Liver (tissue), 9 donors: ENCODE data around the gene TMA7B. TPM values are rescaled to one million over a fixed set of nuclear protein-coding genes. Genes with fewer than 3 reads are reported as not detected.

Experiments
- DNase-seq: peaks from one replicate; pipeline ENCODE4 v3.0.0-alpha.2; 2017; ENCODE audit warnings: low spot score
- H3K27ac ChIP-seq, 2 donors: one replicate each; pipeline ENCODE4 v1.7.0; 2013; ENCODE audit warnings: inconsistent platforms in 2 of 2, low read length in 2 of 2, control low read depth in 1 of 2, low read depth in 1 of 2, mild to moderate bottlenecking in 1 of 2
- H3K27me3 ChIP-seq, 4 donors: one replicate each; pipeline versions ENCODE4 v1.6.1 to v1.7.0; 2013; ENCODE audit warnings: low read length in 3 of 4, inconsistent platforms in 1 of 4, mild to moderate bottlenecking in 1 of 4, moderate library complexity in 1 of 4; ENCODE audit not compliant: control insufficient read depth in 4 of 4, insufficient read depth in 4 of 4
- H3K36me3 ChIP-seq, 4 donors: one replicate each; pipeline versions ENCODE4 v1.6.1 to v1.7.0; 2013; ENCODE audit warnings: low read length in 3 of 4, mild to moderate bottlenecking in 3 of 4, low read depth in 1 of 4, moderate library complexity in 1 of 4; ENCODE audit not compliant: control insufficient read depth in 4 of 4, insufficient read depth in 3 of 4
- H3K4me1 ChIP-seq, 4 donors: one replicate each; pipeline versions ENCODE4 v1.6.1 to v1.7.0; 2013; ENCODE audit warnings: low read length in 3 of 4, mild to moderate bottlenecking in 3 of 4, moderate library complexity in 1 of 4; ENCODE audit not compliant: control insufficient read depth in 4 of 4, insufficient read depth in 4 of 4
- H3K4me3 ChIP-seq, 3 donors: one replicate each; pipeline versions ENCODE4 v1.6.1 to v1.7.0; 2013; ENCODE audit warnings: low read length in 3 of 3, control low read depth in 1 of 3, low read depth in 1 of 3, mild to moderate bottlenecking in 1 of 3
- H3K9ac ChIP-seq, 2 donors: one replicate each; pipeline ENCODE4 v1.7.0; 2013; ENCODE audit warnings: low read length in 2 of 2, mild to moderate bottlenecking in 2 of 2, moderate library complexity in 2 of 2, control low read depth in 1 of 2, low read depth in 1 of 2
- H3K9me3 ChIP-seq, 4 donors: one replicate each; pipeline versions ENCODE4 v1.6.1 to v1.7.0; 2013; ENCODE audit warnings: low read length in 3 of 4; ENCODE audit not compliant: control insufficient read depth in 4 of 4
- ATF3 ChIP-seq: IDR thresholded peaks from 2 replicates; pipeline ENCODE4 v1.6.1; 2016; ENCODE audit warnings: antibody characterized with exemption
- EGR1 ChIP-seq, 2 donors: IDR thresholded peaks; 2 replicates each; pipeline ENCODE4 v1.6.1; 2016 to 2018; ENCODE audit warnings: antibody characterized with exemption in 2 of 2, low read depth in 2 of 2
- FOXA2 ChIP-seq: IDR thresholded peaks from 2 replicates; pipeline ENCODE4 v1.6.1; 2016; ENCODE audit warnings: antibody characterized with exemption
- GABPA ChIP-seq, 2 donors: IDR thresholded peaks in 1 of 2; conservative IDR thresholded peaks in 1 of 2; 2 replicates each; pipeline ENCODE4 v1.6.1; 2016; ENCODE audit warnings: antibody characterized with exemption in 2 of 2, mild to moderate bottlenecking in 1 of 2, moderate library complexity in 1 of 2
- HNF4A ChIP-seq, 2 donors: conservative IDR thresholded peaks; 2 replicates each; pipeline ENCODE4 v1.6.1; 2016; ENCODE audit warnings: antibody characterized with exemption in 2 of 2, mild to moderate bottlenecking in 2 of 2
- HNF4G ChIP-seq: IDR thresholded peaks from 2 replicates; pipeline ENCODE4 v1.6.1; 2016; ENCODE audit warnings: antibody characterized with exemption
- JUND ChIP-seq, 2 donors: IDR thresholded peaks; 2 replicates each; pipeline ENCODE4 v1.6.1; 2016; ENCODE audit warnings: antibody characterized with exemption in 2 of 2
- MAX ChIP-seq: IDR thresholded peaks from 2 replicates; pipeline ENCODE4 v1.6.1; 2016; ENCODE audit warnings: antibody characterized with exemption
- NR2F2 ChIP-seq: IDR thresholded peaks from 2 replicates; pipeline ENCODE4 v1.6.1; 2016; ENCODE audit warnings: antibody characterized with exemption
- RAD21 ChIP-seq, 2 donors: IDR thresholded peaks; 2 replicates each; pipeline ENCODE4 v1.6.1; 2016; ENCODE audit warnings: antibody characterized with exemption in 2 of 2, mild to moderate bottlenecking in 2 of 2
- RXRA ChIP-seq, 2 donors: IDR thresholded peaks; 2 replicates each; pipeline ENCODE4 v1.6.1; 2017 to 2018; ENCODE audit warnings: antibody characterized with exemption in 2 of 2, mild to moderate bottlenecking in 1 of 2
- SP1 ChIP-seq: IDR thresholded peaks from 2 replicates; pipeline ENCODE4 v1.6.1; 2018; ENCODE audit warnings: antibody characterized with exemption, mild to moderate bottlenecking
- TAF1 ChIP-seq: conservative IDR thresholded peaks from 2 replicates; pipeline ENCODE4 v1.6.1; 2016; ENCODE audit warnings: antibody characterized with exemption, mild to moderate bottlenecking
- ZBTB33 ChIP-seq: IDR thresholded peaks from 2 replicates; pipeline ENCODE4 v1.6.1; 2016; ENCODE audit warnings: antibody characterized with exemption
- WGBS: extraction: QIAGEN DNeasy Blood & Tissue Kit; methylation state at CpG from one replicate; pipeline ENCODE4 v1.1.7; 2013; 5-methylcytosine and 5-hydroxymethylcytosine counted together
- polyA plus RNA-seq, 2 donors: library from polyadenylated mRNA; stranded (reverse) in 1 of 2; unstranded in 1 of 2; fragments of 200-250 nt in 1 of 2; fragments of >200 nt in 1 of 2; fragmentation: Nextera tagmentation in 1 of 2; extraction: Ambion mirVana in 1 of 2; gene quantifications; one replicate each; pipeline versions ENCODE4 v1.2.1 to v1.2.3, GENCODE V29; 2013 to 2015
- total RNA-seq, 2 donors: library from RNA; depleted of rRNA; stranded (reverse); fragments of >200 nt; gene quantifications; one replicate each; pipeline ENCODE4 v1.2.3, GENCODE V29; 2014
- donor health status: healthy.
- donor health status: healthy.
- donor health status: healthy.
- donor health status: healthy.
- donor health status: healthy.

Gene TMA7B
- total and polyA plus RNA-seq, 4 donors: 0.25 to 2.1 TPM; not detected in 2

GRCh38 chr22:39984006-39984405 is 23.8 kb downstream of the TMA7B start:
- H3K4me1 ChIP-seq: no peaks in the 10 kb centered on the region
- no peak for TF ChIP-seq RXRA (IDR thresholded peaks at IDR 0.05)
- no peak for TF ChIP-seq RAD21 (IDR thresholded peaks at IDR 0.05)
- TF ChIP-seq EGR1 (IDR thresholded peaks at IDR 0.05; ENCODE audit: low read depth in 2 of 2): no peak
- TF ChIP-seq JUND (IDR thresholded peaks at IDR 0.05): no peak
- no peak for TF ChIP-seq GABPA (IDR thresholded peaks at IDR 0.05 in 1 of 2, conservative IDR thresholded peaks at IDR 0.05 in 1 of 2)
- TF ChIP-seq MAX: no peak
- no peak for TF ChIP-seq NR2F2
- 82% methylated on average over 2 of the region's 2 CpGs for WGBS
- H3K27me3 ChIP-seq: no peaks in the 10 kb centered on the region
- H3K4me3 ChIP-seq: no peak overlapping the region
- H3K36me3 ChIP-seq: no peaks in the 10 kb centered on the region
- H3K9ac ChIP-seq: no peak overlapping the region
- no peak for DNase-seq
- no peaks in the 10 kb centered on the region for H3K9me3 ChIP-seq
- no peak overlapping the region for H3K27ac ChIP-seq

GRCh38 chr22:39984746-39985145 is 24.5 kb downstream of the TMA7B start:
- DNase-seq: no peak
- TF ChIP-seq GABPA (IDR thresholded peaks at IDR 0.05 in 1 of 2, conservative IDR thresholded peaks at IDR 0.05 in 1 of 2) (no peak), ATF3 (no peak), JUND (IDR thresholded peaks at IDR 0.05) (no peak), FOXA2 (no peak), MAX (no peak), HNF4G (no peak), EGR1 (IDR thresholded peaks at IDR 0.05; ENCODE audit: low read depth in 2 of 2) (no peak), TAF1 (no peak), RXRA (IDR thresholded peaks at IDR 0.05) (no peak), SP1 (no peak), ZBTB33 (no peak), RAD21 (IDR thresholded peaks at IDR 0.05) (no peak)
- Histone ChIP-seq H3K4me3 (no peak overlapping the region), H3K9me3 (no peaks in the 10 kb centered on the region), H3K4me1 (peaks cover 0 to 2% (median 2%) of the 10 kb centered on the region in 4 donors), H3K9ac (no peak overlapping the region), H3K36me3 (no peaks in the 10 kb centered on the region), H3K27ac (no peak overlapping the region), H3K27me3 (no peaks in the 10 kb centered on the region)
- 91% methylated on average over 2 of the region's 2 CpGs for WGBS

- 87% methylated on average over 7 of the region's 7 CpGs for WGBS
- DNase-seq: no peak
These were observed 25.3 kb downstream of the TMA7B start for GRCh38 chr22:39985383-39986035.

More at GRCh38 chr22:39985383-39986035, 25.3 kb downstream of the TMA7B start:
- Histone ChIP-seq H3K4me1 (peaks cover 3 to 10% (median 7%) of the 10 kb centered on the region in 4 donors), H3K9ac (no peak overlapping the region), H3K36me3 (no peaks in the 10 kb centered on the region), H3K4me3 (no peak overlapping the region), H3K9me3 (no peaks in the 10 kb centered on the region), H3K27me3 (no peaks in the 10 kb centered on the region), H3K27ac (no peak overlapping the region)
- TF ChIP-seq SP1 (no peak), HNF4A (conservative IDR thresholded peaks at IDR 0.05) (no peak), RXRA (IDR thresholded peaks at IDR 0.05) (no peak), EGR1 (IDR thresholded peaks at IDR 0.05; ENCODE audit: low read depth in 2 of 2) (no peak)
